Activated T-cell treated with anti-CD3 and anti-CD28 coated beads, Interleukin-2, amount 50 U/mL, for 4 hours (primary cell): ENCODE data around the gene CLRN1. TPM values are rescaled to one million over a fixed set of nuclear protein-coding genes. Genes with fewer than 3 reads are reported as not detected.

ENCODE experiments used
- ATAC-seq, 2 donors: fragments of 200-7000 bp; cut with Tn5 transposase; one replicate each; pipeline ENCODE4 v1.10.0; 2021
- DNase-seq: peaks from one replicate; pipeline ENCODE4 v3.0.0-alpha.2; 2020
- H3K27me3 Mint-ChIP-seq: one replicate; pipeline ENCODE4 v1.8.0; 2021; ENCODE audit warnings: low read depth, mixed read lengths
- H3K36me3 Mint-ChIP-seq: one replicate; pipeline ENCODE4 v1.8.0; 2022; ENCODE audit warnings: mixed read lengths; ENCODE audit not compliant: insufficient read depth
- H3K4me1 Mint-ChIP-seq: one replicate; pipeline ENCODE4 v1.8.0; 2021; ENCODE audit warnings: low read depth, mixed read lengths
- H3K4me3 Mint-ChIP-seq: one replicate; pipeline ENCODE4 v1.8.0; 2021; ENCODE audit warnings: mild to moderate bottlenecking, moderate library complexity, mixed read lengths
- H3K9me3 Mint-ChIP-seq: one replicate; pipeline ENCODE4 v1.8.0; 2021; ENCODE audit warnings: mixed read lengths
- total RNA-seq, 3 donors: library from RNA; stranded (reverse); gene quantifications; one replicate each; pipeline ENCODE4 v1.2.1, GENCODE V29; 2021

Gene CLRN1
- total RNA-seq, 3 donors from 2014 or later = not detected

GRCh38 chr3:150960708-150961684 lies 11.5 kb downstream of the CLRN1 start:
- no peaks in the 10 kb centered on the region for H3K9me3 Mint-ChIP-seq
- ATAC-seq (no peak), DNase-seq (no peak)
- H3K4me3 Mint-ChIP-seq = no peak overlapping the region
- peaks cover 35% of the 10 kb centered on the region for H3K27me3 Mint-ChIP-seq
- no peaks in the 10 kb centered on the region for H3K4me1 Mint-ChIP-seq
- H3K36me3 Mint-ChIP-seq = no peaks in the 10 kb centered on the region

DNA sequence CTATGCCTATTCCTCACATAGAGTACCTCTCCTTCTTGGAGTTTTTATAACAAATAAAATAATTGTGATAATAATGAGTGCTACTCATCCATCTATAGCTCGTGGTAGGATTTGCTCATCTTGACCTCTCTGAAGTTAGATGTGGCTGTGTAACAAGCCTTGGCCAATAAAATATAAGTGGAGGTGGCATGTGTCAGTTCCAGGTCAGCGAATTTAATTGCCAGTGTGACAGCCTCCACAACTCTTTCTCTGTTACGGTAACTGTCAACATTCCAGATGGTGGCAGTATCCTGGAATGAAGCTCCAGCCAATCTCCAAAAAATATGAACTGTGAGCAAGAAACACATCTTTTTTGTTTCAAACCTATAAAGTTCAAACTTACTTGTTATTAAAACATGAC lies 13.8 kb downstream of the CLRN1 start:
- no peaks in the 10 kb centered on the region for H3K36me3 Mint-ChIP-seq
- DNase-seq = no peak
- H3K4me3 Mint-ChIP-seq = no peak overlapping the region
- no peak for ATAC-seq
- no peaks in the 10 kb centered on the region for H3K4me1 Mint-ChIP-seq
- peaks cover 25% of the 10 kb centered on the region for H3K27me3 Mint-ChIP-seq
- H3K9me3 Mint-ChIP-seq = no peaks in the 10 kb centered on the region

DNA sequence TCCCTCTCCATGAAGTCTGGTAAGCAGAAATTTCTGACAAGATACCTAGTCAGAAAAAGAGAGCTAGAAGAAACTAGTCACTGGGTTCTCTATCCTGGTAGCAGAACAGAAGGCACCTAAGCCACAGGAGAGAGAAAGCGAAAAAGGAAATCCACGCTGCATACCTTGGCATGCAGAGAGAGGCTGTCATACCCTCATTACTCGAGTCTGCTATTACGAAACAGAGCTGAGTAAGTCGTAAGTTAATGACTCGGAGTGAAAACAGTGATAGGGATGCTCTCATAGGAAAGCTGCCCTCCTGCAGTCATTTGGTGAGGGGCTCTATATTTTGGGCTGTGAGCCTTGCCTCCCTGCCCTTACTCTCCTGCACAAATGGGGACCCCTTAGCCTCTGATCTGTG lies 16.2 kb downstream of the CLRN1 start:
- no peaks in the 10 kb centered on the region for H3K4me1 Mint-ChIP-seq
- no peaks in the 10 kb centered on the region for H3K36me3 Mint-ChIP-seq
- DNase-seq (no peak), ATAC-seq (no peak)
- H3K27me3 Mint-ChIP-seq = peaks cover 15% of the 10 kb centered on the region
- no peak overlapping the region for H3K4me3 Mint-ChIP-seq
- no peaks in the 10 kb centered on the region for H3K9me3 Mint-ChIP-seq

DNA sequence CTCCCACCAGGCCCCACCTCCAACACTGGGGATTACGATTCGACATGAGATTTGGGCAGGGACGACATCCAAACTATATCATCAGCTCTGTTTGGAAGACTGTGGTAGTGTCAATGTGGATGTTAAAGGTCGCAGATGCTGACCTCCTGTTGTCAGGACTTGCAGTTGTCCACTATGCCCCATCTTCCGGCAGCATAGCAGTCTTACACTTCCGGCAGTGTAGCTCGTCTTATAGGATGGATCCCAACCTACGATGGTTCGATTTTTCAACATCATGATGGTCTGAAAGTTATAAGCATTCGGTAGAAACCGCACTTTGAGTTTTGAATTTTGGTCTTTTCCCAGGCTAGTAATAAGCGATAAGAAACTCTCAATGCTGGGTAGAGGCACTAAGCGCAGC lies 20.6 kb downstream of the CLRN1 start:
- DNase-seq (no peak), ATAC-seq (no peak)
- no peaks in the 10 kb centered on the region for H3K9me3 Mint-ChIP-seq
- H3K4me1 Mint-ChIP-seq = no peaks in the 10 kb centered on the region
- H3K27me3 Mint-ChIP-seq = peaks cover 13% of the 10 kb centered on the region
- H3K36me3 Mint-ChIP-seq = no peaks in the 10 kb centered on the region
- H3K4me3 Mint-ChIP-seq = no peak overlapping the region

- Mint-ChIP-seq H3K36me3 (no peaks in the 10 kb centered on the region), H3K9me3 (no peaks in the 10 kb centered on the region), H3K4me1 (no peaks in the 10 kb centered on the region), H3K27me3 (peaks cover 25% of the 10 kb centered on the region), H3K4me3 (no peak overlapping the region)
- ATAC-seq (no peak), DNase-seq (no peak)
Measured at GRCh38 chr3:150945226-150946032, 27.1 kb downstream of the CLRN1 start.

DNA sequence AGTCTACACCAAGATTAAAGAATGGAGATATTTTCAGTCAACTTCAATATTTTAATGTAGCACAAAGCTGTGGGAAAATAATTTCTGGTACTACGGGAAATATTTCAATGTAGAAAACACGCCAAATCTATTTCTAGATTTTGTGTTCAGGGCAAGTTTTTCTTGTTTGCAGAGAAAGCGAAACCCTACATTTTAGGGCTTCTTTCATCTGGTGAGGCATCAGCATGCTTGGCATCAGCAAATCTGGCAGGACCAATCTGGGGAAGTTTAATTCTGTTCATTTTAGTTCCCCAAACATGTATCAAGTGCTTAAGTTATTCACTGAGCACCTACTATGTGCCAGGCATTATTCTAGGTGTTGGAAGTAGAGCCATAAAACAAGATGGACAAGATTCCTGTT lies 30.3 kb downstream of the CLRN1 start:
- H3K27me3 Mint-ChIP-seq = peaks cover 23% of the 10 kb centered on the region
- no peak overlapping the region for H3K4me3 Mint-ChIP-seq
- no peaks in the 10 kb centered on the region for H3K36me3 Mint-ChIP-seq
- DNase-seq (no peak), ATAC-seq (no peak)
- no peaks in the 10 kb centered on the region for H3K4me1 Mint-ChIP-seq
- H3K9me3 Mint-ChIP-seq = no peaks in the 10 kb centered on the region

GRCh38 chr3:150936693-150937092 lies 35.8 kb downstream of the CLRN1 start:
- H3K9me3 Mint-ChIP-seq = no peaks in the 10 kb centered on the region
- H3K36me3 Mint-ChIP-seq = no peaks in the 10 kb centered on the region
- ATAC-seq (no peak), DNase-seq (no peak)
- no peak overlapping the region for H3K4me3 Mint-ChIP-seq
- peaks cover 15% of the 10 kb centered on the region for H3K27me3 Mint-ChIP-seq
- H3K4me1 Mint-ChIP-seq = no peaks in the 10 kb centered on the region

DNA sequence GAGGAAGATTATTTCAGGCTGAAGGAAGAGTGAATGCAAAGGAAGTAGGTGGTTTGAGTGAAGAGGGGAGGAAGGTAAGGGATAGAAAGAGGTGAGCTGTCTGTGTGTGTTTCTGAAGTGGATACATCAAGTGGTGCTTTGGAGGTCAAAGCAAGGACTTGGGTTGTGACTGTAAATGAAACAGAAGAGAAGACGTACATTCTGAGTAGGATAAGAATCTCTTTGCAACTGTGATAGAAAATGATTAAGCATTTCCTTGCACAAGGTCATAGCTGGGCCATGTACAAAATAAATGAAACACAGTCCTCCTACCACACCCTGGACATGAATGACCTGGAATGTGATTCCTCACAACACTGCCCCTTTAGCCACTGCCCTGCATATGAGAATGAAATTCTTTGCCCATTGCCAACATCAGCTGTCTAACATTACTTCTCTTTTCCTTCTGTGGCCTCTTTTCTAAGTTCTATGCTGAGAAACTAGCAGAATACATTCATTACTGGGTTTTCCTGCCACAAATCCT lies 39.0 kb downstream of the CLRN1 start:
- Mint-ChIP-seq H3K9me3 (no peaks in the 10 kb centered on the region), H3K27me3 (peaks cover 10% of the 10 kb centered on the region), H3K36me3 (no peaks in the 10 kb centered on the region), H3K4me3 (no peak overlapping the region), H3K4me1 (no peaks in the 10 kb centered on the region)
- ATAC-seq (no peak), DNase-seq (no peak)

DNA sequence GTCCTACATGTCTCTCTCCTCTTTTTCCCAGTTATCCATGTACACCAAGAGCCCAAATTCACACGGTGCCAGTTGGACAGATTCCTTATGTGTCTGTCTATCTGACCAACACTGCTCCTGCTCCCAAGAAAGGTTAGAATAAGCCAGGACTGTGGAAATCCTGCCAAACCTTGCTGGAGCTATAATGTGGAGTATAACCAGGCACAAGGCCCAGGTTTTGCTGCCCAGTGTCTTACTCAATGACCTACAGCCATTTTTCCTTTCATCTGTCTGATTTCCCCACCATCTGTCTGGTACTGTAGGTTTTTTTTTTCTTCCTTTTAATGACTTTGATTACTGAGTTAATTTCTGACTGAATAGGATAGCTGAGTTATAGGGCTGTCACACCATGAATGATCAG lies 40.8 kb downstream of the CLRN1 start:
- ATAC-seq (no peak), DNase-seq (no peak)
- H3K4me3 Mint-ChIP-seq = no peak overlapping the region
- no peaks in the 10 kb centered on the region for H3K9me3 Mint-ChIP-seq
- no peaks in the 10 kb centered on the region for H3K4me1 Mint-ChIP-seq
- H3K27me3 Mint-ChIP-seq = peaks cover 13% of the 10 kb centered on the region
- no peaks in the 10 kb centered on the region for H3K36me3 Mint-ChIP-seq

GRCh38 chr3:150930839-150931238 lies 41.7 kb downstream of the CLRN1 start:
- Mint-ChIP-seq H3K36me3 (no peaks in the 10 kb centered on the region), H3K9me3 (no peaks in the 10 kb centered on the region), H3K4me1 (peaks cover 2% of the 10 kb centered on the region), H3K4me3 (no peak overlapping the region), H3K27me3 (peaks cover 12% of the 10 kb centered on the region)
- ATAC-seq (no peak), DNase-seq (no peak)

- no peak for ATAC-seq
- no peaks in the 10 kb centered on the region for H3K9me3 Mint-ChIP-seq
- no peaks in the 10 kb centered on the region for H3K36me3 Mint-ChIP-seq
Measured at GRCh38 chr3:150928234-150928633, 44.3 kb downstream of the CLRN1 start.

GRCh38 chr3:150926328-150926727 lies 46.2 kb downstream of the CLRN1 start:
- DNase-seq = no peak
- peaks cover 6% of the 10 kb centered on the region for H3K4me1 Mint-ChIP-seq
- H3K36me3 Mint-ChIP-seq = no peaks in the 10 kb centered on the region
- peaks cover 16% of the 10 kb centered on the region for H3K27me3 Mint-ChIP-seq
- no peaks in the 10 kb centered on the region for H3K9me3 Mint-ChIP-seq
- H3K4me3 Mint-ChIP-seq = no peak overlapping the region
- ATAC-seq = no peak

More at GRCh38 chr3:150928234-150928633, 44.3 kb downstream of the CLRN1 start:
- Mint-ChIP-seq H3K4me1 (peaks cover 6% of the 10 kb centered on the region), H3K27me3 (peaks cover 16% of the 10 kb centered on the region), H3K4me3 (no peak overlapping the region)
- DNase-seq = no peak

DNA sequence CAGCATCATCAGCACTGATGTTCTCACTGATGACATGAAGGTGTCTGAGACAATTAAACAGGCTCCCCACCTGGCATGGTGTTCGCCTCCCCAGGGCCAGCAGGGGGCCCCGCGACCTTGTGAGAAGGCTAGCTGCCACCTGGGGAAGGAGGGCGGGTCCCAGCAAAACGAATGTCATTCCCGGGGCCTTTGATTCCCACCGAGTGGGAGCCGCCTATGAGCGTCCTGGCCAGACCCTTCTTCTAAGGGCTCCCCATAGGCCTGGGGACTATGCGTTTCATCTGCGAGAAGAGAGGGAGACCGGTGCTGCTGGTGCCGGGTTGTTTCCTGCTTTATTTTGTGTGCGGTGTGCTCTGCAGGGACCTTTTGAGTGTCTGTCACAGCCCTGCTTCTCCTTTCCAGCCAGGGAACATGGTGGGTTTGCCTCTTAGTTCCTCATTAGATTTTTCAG lies 46.8 kb downstream of the CLRN1 start:
- Mint-ChIP-seq H3K4me3 (peak overlapping the region; percentile 52), H3K4me1 (peaks cover 6% of the 10 kb centered on the region), H3K9me3 (no peaks in the 10 kb centered on the region), H3K36me3 (no peaks in the 10 kb centered on the region), H3K27me3 (peaks cover 16% of the 10 kb centered on the region)
- ATAC-seq (peak; percentile 80 to 92), DNase-seq (peak; percentile 39)

- peaks cover 20% of the 10 kb centered on the region for H3K27me3 Mint-ChIP-seq
- H3K36me3 Mint-ChIP-seq = no peaks in the 10 kb centered on the region
- no peak overlapping the region for H3K4me3 Mint-ChIP-seq
- peaks cover 6% of the 10 kb centered on the region for H3K4me1 Mint-ChIP-seq
- no peak for ATAC-seq
- H3K9me3 Mint-ChIP-seq = no peaks in the 10 kb centered on the region
- no peak for DNase-seq
Measured at GRCh38 chr3:150922611-150923010, 49.9 kb downstream of the CLRN1 start.
